Stimulated activated naive CD8-positive, alpha-beta T cell treated with anti-CD3 and anti-CD28 coated beads, Interleukin-15, Interleukin-2, amounts not matched to agents 100 U/mL and 50 U/mL, for 24 hours (primary cell): ENCODE results near the gene UBXN7.
A peak's percentile ranks its signal among the peaks of the same experiment; 100 is the strongest.
"Not testable (repeated sequence)": the region's sequence is repeated elsewhere in the genome, so short reads cannot be mapped to it uniquely, and the experiment has no call there.

Experiments
- ATAC-seq: fragments of 150-1000 bp; cut with Tn5 transposase; one replicate; pipeline ENCODE4 v1.10.0; 2021
- DNase-seq: peaks from one replicate; pipeline ENCODE4 v3.0.0; 2021

UBXN7 gene, protein sequence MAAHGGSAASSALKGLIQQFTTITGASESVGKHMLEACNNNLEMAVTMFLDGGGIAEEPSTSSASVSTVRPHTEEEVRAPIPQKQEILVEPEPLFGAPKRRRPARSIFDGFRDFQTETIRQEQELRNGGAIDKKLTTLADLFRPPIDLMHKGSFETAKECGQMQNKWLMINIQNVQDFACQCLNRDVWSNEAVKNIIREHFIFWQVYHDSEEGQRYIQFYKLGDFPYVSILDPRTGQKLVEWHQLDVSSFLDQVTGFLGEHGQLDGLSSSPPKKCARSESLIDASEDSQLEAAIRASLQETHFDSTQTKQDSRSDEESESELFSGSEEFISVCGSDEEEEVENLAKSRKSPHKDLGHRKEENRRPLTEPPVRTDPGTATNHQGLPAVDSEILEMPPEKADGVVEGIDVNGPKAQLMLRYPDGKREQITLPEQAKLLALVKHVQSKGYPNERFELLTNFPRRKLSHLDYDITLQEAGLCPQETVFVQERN

GRCh38 chr3:196432137-196432879, at the start of gene UBXN7:
Gene UBXN7, minus strand, starts transcription at chr3:196432427. Its CDS starts 28 bp downstream, at chr3:196432399.
- ATAC-seq (peak; percentile 88), DNase-seq (peak; percentile 98)

DNA sequence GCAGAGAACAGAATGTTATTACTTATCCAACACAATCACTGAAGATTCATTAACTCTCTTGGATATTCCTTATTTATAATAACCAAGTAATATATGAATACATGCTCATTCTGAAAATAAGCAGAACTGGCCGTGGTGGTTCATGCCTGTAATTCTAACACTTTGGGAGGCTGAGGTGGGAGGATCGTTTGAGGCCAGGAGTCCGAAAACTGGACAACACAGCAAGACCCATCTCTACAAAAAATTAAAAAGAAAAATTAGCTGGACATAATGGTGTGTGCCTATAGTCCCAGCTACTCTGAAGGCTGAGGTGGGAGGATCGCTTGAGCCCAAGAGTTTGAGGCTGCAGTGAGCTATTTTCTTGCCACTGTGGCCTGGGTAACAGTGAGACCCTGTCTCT, 45.5 kb upstream of the UBXN7 start:
- ATAC-seq (no peak), DNase-seq (no peak)

GRCh38 chr3:196472286-196472685, 40.1 kb upstream of the UBXN7 start:
- DNase-seq: no peak

DNA sequence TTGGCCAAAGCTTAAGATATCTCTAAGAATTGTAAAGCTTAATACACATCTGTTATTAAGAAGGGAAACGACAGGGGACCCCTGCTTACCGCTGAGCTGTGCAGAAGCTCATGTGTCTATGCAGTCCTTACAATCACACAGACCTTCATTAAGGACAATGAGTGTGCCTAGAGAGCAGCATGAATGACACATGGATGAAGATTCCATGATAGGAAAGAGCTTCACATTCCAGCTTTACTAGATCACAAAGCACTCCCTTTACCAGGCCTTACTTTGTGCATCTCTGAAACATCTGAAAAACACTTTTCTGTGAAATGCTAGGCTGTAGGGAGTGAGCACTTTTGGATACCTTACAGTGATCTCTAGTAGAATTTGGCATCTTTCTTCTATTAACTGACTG, 39.3 kb upstream of the UBXN7 start:
- DNase-seq (no peak), ATAC-seq (no peak)

More at GRCh38 chr3:196472286-196472685, 40.1 kb upstream of the UBXN7 start:
- ATAC-seq: no peak

DNA sequence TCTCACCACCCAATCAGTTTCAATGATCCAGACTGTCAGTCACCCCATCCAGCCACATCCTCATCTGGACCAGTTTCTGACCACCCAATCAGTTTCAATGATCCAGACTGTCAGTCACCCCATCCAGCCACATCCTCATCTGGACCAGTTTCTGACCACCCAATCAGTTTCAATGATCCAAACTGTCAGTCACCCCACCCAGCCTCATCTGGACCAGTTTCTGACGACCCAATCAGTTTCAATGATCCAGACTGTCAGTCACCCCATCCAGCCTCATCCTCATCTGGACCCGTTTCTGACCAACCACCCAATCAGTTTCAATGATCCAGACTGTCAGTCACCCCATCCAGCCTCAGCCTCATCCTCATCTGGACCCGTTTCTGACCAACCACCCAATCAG, 38.0 kb upstream of the UBXN7 start:
- not testable (repeated sequence) for DNase-seq, ATAC-seq

GRCh38 chr3:196463804-196464203, 31.6 kb upstream of the UBXN7 start:
- ATAC-seq (no peak), DNase-seq (no peak)

- DNase-seq (no peak), ATAC-seq (no peak)
Measured at GRCh38 chr3:196463478-196463756, 31.2 kb upstream of the UBXN7 start.

DNA sequence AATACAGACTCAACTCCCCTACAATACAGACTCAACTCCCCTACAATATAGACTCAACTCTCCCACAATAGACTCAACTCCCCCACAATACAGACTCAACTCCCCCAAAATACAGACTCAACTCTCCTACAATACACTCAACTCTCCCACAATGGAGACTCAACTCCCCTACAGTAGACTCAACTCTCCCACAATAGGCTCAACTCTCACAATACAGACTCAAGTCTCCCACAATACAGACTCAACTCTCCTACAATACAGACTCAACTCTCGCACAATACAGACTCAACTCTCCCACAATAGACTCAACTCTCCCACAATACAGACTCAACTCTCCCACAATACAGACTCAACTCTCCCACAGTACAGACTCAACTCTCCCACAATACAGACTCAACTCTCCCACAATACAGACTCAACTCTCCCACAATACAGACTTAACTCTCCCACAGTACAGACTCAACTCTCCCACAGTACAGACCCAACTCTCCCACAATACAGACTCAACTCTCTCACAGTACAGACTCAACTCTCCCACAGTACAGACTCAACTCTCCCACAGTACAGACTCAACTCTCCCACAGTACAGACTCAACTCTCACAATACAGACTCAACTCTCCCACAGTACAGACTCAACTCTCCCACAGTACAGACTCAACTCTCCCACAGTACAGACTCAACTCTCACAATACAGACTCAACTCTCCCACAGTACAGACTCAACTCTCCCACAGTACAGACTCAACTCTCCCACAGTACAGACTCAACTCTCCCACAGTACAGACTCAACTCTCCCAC, 30.7 kb upstream of the UBXN7 start:
- not testable (repeated sequence) for ATAC-seq, DNase-seq

DNA sequence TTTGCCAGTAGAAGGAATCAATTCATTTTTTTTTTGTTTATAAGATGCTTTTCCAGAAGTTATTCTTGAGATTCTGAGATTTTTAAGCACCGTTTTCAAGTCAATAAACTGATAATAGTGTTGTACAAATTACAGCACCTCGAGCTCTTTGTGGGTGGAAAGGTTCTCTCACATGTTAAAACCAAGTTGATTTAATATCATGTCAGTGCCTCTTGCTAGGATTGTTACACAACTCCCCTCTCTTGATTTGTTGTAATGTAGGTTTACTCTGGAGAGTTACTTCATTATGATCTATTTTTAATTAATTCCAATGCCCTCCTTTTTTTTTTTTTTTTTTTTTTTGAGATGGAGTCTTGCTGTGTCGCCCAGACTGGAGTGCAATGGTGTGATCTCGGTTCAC, 25.8 kb upstream of the UBXN7 start:
- no peak for ATAC-seq

GRCh38 chr3:196457470-196457869, 25.2 kb upstream of the UBXN7 start:
- ATAC-seq, DNase-seq: not testable (repeated sequence)

More for the DNA sequence above, 25.8 kb upstream of the UBXN7 start:
- no peak for DNase-seq

- DNase-seq (no peak), ATAC-seq (no peak)
Measured at GRCh38 chr3:196454935-196455334, 22.7 kb upstream of the UBXN7 start.

DNA sequence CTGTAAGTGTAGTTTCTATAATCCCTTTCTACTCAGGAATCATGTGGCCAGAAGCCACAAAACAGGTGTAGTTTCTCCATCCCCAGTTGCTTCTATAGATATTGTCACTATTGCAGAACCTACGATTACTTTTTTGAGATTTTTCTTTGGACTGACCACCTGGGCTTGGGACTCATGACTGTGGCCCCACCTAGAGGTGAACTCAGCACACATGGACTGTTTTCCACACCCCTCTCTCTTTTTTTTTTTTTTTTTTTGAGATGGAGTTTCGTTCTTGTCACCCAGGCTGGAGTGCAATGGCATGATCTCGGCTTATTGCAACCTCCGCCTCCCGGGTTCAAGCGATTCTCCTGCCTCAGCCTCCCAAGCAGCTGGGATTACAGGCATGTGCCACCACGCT, 13.2 kb upstream of the UBXN7 start:
- not testable (repeated sequence) for DNase-seq

DNA sequence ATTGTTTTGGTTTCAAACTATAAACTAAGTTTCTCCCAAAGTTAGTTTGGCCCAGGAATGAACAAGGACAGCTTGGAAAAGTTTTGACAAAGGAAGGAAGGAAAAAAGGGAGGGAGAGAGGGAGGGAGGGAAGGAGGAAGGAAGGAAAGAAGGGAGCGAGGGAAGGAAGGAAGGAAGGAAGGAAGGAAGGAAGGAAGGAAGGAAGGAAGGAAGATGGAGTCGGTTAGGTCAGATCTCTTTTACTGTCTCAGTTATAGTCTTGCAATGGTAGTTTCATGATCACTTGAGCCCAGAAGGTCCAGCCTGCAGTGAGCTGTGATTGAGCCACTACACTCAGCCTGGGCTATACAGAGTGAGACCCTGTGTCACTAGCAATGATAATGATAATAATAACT, 12.3 kb upstream of the UBXN7 start:
- no peak for DNase-seq
- no peak for ATAC-seq

More for the DNA sequence above, 13.2 kb upstream of the UBXN7 start:
- not testable (repeated sequence) for ATAC-seq

DNA sequence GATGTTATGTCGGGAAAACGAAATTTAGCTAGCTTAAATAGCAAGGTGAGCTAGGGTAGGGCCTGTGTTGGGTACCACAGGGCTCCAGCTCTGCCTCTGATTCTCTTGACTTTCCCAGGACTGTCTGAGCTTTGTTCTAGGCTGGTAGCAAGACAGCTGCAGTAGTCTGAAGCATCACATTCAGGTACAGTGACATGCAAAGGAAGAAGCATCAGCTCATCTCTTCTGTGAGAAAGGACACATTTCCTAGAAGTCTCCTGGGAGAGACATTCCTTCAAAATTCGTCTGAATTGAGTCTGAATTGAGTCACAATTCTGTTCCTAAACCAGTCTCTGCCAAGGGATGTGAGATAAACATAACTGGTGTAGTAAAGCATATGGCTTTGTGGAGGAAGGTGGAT, 8.5 kb upstream of the UBXN7 start:
- DNase-seq: no peak
- ATAC-seq: no peak

DNA sequence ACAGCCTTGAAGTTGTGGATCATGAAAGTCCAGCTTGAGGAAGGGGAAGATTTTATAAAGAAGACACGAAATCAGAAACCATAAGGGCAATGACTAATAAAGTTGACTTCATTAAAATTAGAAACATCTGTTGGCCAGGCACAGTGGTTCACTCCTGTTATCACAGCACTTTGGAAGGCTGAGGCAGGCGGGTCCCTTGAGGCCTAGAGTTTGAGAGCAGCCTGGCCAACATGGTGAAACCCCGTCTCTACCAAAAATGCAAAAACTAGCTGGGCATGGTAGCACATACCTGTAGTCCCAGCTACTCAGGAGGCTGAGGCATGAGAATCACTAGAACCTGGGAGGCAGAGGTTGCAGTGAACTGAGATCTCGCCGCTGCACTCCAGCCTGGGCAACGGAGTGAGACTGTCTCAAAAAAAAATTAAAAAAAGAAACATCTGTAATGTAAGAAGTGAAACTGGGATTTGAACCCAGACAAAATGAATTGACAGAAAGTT, 7.9 kb upstream of the UBXN7 start:
- no peak for DNase-seq
- no peak for ATAC-seq

GRCh38 chr3:196431181-196432136, 768 bp downstream of the UBXN7 start:
- DNase-seq (peak; percentile 39), ATAC-seq (peak; percentile 22)

DNA sequence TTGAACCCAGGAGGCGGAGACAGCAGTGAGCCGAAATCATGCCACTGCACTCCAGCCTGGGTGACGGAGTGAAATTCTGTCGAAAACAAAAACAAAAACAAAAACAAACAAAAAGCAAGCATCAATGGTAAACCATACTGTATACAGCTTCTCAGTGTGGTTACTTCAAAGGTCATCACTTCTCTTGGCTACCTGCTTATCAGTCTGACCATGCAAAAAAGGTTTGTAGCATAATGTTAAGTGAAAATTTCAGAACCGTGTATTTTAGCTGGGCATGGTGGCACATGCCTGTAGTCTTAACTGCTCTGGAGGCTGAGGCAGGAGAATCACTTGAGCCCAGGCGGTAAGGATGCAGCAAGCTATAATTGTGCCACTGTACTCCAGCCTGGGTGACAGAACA, 4.2 kb downstream of the UBXN7 start:
- ATAC-seq: no peak

GRCh38 chr3:196424421-196424820, 7.8 kb downstream of the UBXN7 start:
- DNase-seq, ATAC-seq: not testable (repeated sequence)

More for the DNA sequence above, 4.2 kb downstream of the UBXN7 start:
- no peak for DNase-seq

GRCh38 chr3:196423044-196423781, 9.0 kb downstream of the UBXN7 start:
- DNase-seq (no peak), ATAC-seq (peak; percentile 34)

DNA sequence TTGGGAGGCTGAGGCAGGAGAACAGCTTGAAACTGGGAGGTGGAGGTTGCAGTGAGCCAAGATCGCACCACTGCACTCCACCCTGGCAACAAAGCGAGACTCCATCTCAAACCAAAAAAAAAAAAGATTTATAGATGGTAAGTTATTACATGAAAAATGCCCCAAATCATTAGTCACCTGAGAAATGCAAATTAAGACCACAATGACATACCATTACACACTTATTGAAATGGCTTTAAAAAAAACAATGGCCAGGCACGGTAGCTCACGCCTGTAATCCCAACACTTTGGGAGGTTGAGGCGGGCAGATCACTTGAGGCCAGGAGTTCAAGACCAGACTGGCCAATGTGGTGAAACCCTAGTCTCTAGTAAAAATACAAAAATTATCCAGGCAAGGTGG, 10.6 kb downstream of the UBXN7 start:
- peak; percentile 60 for ATAC-seq
- not testable (repeated sequence) for DNase-seq
